ENCODE measurements around the gene SUCO. TPM values are rescaled to one million over a fixed set of nuclear protein-coding genes. Genes with fewer than 3 reads are reported as not detected.

The SUCO gene
- total and polyA plus RNA-seq, 2 of the 8 experiments (the other 6 are each of a cell fraction or from before 2014, with no cell fraction given): 8.3 to 35.8 TPM

Small RNA genes within 50 kb of the gene (small RNA-seq; reads per million reads assigned to genes)
- not detected for gene RNU6-693P (ENCODE audit: insufficient read depth)

Other genes with a start within 250 kb of the SUCO start
- not detected in 2 replicates for gene C1orf105, start 112.5 kb upstream of the SUCO start, total RNA-seq (2021; fragmentation: NEBNext Ultra II Directional; extraction: Animal tissue kit (Norgen Biotek cat#: 25700))
- gene C1orf105, start 112.5 kb upstream of the SUCO start, polyA plus RNA-seq (2011; rRNA removed): not detected in 2 replicates
- 20.8 and 21.0 TPM in 2 replicates for gene PIGC, start 89.1 kb upstream of the SUCO start, total RNA-seq (2021; fragmentation: NEBNext Ultra II Directional; extraction: Animal tissue kit (Norgen Biotek cat#: 25700))
- gene PIGC, start 89.1 kb upstream of the SUCO start, polyA plus RNA-seq (2011; rRNA removed): 23.8 and 39.3 TPM in 2 replicates
- not detected in 2 replicates for gene FASLG, start 126.0 kb downstream of the SUCO start, total RNA-seq (2021; fragmentation: NEBNext Ultra II Directional; extraction: Animal tissue kit (Norgen Biotek cat#: 25700))
- not detected in 2 replicates for gene FASLG, start 126.0 kb downstream of the SUCO start, polyA plus RNA-seq (2011; rRNA removed)